Inflammatory macrophage (primary cell): ENCODE results near the gene APOBEC3B.
A peak's percentile ranks its signal among the peaks of the same experiment; 100 is the strongest.
"Not testable (repeated sequence)": the region's sequence is repeated elsewhere in the genome, so short reads cannot be mapped to it uniquely, and the experiment has no call there.

ENCODE experiments used
- DNase-seq, 2 donors: peaks; one replicate each; pipeline ENCODE4 v3.0.0-alpha.2; 2020 to 2022
- total RNA-seq, 18 experiments: gene quantifications; one replicate each; lab custom pipeline; 2026; ENCODE audit warnings: mixed read lengths in 6 of 18, inconsistent platforms in 2 of 18; lab: John Stamatoyannopoulos, UW

The APOBEC3B gene
- total RNA-seq = 0.63 to 11.6 (median 4.3) reads per million in 18 experiments

GRCh38 chr22:38981992-38982927 lies at the start of gene APOBEC3B:
Gene APOBEC3B, plus strand, starts transcription at chr22:38982347. Its CDS starts 107 bp downstream, at chr22:38982454.
- peak; percentile 97 for DNase-seq

DNA sequence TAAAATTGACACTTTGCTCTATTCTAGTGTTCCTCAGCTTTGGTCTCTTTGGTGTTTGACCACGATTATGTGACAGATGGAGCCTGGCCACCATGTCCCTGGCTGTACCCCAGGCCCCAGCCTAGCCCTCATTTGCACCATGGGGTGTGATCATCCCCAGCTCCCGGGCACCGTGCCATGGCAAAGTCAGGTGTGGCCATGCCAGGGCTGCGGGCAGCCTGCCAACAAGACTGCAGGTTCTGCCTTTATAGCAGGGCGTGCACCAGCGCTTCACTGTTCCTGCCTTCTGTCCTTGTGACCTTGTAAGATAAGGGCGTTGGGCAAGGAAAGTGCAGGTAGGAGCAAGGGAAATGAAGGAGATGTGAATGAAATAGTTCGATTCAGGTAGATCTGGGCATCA lies 47.1 kb upstream of the APOBEC3B start:
- no peak for DNase-seq

GRCh38 chr22:38935616-38936015 lies 46.5 kb upstream of the APOBEC3B start:
- DNase-seq = no peak

GRCh38 chr22:38936562-38936961 lies 45.6 kb upstream of the APOBEC3B start:
- DNase-seq = no peak

DNA sequence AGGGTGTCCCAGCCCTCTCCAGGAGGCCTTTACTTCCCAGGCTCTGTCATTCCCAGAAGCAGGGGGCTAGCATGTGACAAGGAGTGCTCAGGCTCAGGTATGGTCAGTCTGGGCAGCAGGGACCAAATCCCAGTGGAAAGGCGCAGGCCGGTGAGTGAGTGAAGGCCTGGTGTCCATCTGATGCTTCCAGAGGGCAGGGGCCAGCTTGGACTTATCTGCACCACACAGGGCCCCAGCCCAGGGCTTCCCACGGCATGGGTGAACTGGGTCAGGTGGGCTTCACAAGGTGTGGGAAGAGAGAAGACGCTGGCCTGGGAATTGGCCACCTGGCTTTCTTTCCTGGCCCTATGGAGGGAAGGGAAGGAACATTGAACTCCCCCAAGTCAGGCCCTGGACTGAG lies 45.1 kb upstream of the APOBEC3B start:
- no peak for DNase-seq

- no peak for DNase-seq
Measured at GRCh38 chr22:38937541-38937940, 44.6 kb upstream of the APOBEC3B start.

DNA sequence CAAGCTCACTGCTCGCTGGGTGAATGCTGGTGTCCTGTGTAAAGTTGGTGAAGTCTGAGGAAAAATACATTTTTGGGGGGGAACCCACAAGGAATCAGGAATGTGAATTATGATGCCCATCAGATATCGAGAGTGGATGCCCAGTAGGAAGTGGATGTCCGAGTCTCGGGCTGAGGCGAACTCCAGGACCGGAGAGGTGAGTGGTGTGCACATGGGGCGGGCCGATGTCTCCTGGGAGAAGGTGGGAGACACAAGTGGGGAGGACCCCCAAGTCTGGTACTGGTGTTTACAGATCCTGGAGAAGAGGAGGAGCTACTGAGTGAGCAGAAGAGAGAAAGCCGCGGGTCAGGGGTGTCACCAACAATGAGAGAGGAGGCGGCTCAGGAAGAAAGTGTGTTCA lies 43.9 kb upstream of the APOBEC3B start:
- DNase-seq = no peak

DNA sequence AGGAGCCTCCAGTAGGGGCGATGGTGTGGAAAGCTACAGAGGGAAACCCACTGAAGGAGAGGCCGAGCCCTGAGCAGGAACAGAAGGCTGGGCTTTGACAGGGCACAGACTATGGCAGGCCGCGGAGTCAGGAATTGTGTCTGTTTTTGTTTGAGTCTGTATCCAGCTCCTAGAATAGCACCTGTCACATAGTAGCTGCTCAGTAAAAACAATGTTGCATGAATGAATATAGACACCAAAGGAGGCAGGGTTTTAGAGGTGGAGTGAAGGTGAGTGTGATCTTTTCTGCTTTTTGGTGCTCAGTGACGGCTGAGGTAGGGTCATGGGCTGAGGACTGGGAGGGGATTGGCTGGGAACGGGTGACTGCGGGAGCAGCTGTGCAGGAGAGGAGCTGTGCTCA lies 43.2 kb upstream of the APOBEC3B start:
- no peak for DNase-seq

DNA sequence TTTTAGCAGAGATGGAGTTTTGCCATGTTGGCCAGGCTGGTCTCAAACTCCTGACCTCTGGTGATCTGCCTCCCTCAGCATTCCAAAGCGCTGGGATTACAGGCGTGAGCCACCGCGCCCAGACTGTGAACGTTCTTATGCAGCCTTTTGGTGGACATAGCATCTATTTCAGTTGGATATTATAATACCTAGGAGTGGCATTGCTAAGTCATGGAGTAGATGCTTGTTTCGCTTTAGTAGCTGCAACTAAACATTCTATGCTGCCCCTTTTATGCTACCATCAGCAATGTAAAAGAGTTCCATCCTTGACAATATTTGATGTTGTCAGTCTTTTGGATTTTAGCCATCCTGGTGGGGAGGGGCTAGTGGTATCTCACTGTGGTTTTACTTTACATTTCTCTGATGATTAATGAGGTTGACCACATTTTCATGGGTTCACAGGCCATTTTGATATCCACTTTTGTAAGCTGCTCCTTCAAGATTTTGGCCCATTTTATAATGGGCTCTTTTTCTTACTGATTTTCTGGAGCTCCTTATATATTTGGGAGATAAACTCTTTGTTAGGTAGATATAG lies 41.2 kb upstream of the APOBEC3B start:
- DNase-seq = no peak

- DNase-seq = peak; percentile 98
Measured at GRCh38 chr22:38941488-38941987, 40.6 kb upstream of the APOBEC3B start.

GRCh38 chr22:38942702-38943101 lies 39.4 kb upstream of the APOBEC3B start:
- DNase-seq = no peak

- peak; percentile 36 to 43 for DNase-seq
Measured at GRCh38 chr22:38943201-38943600, 38.9 kb upstream of the APOBEC3B start.

- no peak for DNase-seq
Measured at GRCh38 chr22:38943882-38944281, 38.3 kb upstream of the APOBEC3B start.

- no peak for DNase-seq
Measured at GRCh38 chr22:38944653-38945052, 37.5 kb upstream of the APOBEC3B start.

GRCh38 chr22:38945706-38946338 lies 36.3 kb upstream of the APOBEC3B start:
- DNase-seq = not testable (repeated sequence)

DNA sequence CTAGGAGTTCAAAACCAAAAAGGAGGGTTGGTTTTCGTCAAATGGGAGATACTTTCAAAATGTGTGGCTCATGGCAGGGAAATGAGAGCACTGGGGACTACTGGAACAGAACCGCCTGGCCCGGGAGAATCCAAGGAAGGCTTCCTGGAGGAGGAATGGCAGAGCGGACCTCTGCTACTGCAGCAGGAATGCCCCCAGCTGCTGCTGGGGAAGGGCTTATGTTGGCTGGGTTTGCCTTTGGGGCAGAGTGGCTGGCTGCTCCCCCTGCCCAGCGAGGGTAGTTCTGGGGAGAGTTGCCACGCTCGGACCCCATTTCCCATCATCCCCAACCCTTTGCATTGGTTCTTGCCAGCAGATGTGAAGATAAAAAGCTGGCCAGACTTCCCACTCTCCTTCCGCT lies 35.4 kb upstream of the APOBEC3B start:
- no peak for DNase-seq

DNA sequence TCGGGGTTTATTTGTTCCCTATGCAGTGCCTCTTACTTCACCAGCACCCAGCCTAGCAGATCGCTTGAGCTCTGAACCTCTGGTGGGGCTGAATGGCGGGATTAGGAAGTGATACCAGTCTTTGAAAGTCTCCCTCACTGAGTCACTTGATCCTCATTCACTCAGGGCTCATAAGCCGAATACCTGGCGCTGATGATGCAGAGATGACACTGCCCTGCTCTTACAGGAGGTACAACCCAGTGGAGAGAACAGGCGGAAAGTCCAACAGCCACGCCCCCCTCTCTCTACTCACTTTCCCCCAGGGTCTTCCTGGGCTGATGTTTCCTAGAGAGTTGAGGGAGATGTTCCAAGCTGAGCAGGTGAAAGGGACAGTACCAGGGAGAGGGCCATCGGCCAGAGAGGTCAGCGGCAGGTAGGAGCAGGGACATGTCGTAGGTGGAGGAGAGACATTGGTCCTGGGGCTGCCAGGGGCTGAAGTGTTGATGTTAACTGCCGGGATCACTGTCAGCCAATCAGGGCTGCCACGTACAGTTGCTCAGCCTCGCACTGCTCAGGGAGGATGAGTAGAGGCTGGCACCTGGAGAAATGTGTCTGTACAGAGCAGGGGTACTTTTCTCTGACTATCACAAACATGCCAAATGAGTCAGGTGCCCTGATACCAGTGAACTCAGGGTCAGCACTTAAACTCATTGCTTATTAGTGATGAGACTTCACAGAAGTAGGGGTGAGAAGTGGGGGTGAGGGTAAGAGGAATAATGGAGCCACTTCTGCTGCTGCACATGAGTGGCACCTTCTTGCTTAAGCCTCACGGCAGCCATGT lies 34.6 kb upstream of the APOBEC3B start:
- peak; percentile 68 to 71 for DNase-seq

- DNase-seq = no peak
Measured at GRCh38 chr22:38948181-38948940, 33.8 kb upstream of the APOBEC3B start.

- no peak for DNase-seq
Measured at GRCh38 chr22:38949889-38950405, 32.2 kb upstream of the APOBEC3B start.

- no peak for DNase-seq
Measured at GRCh38 chr22:38950527-38951295, 31.4 kb upstream of the APOBEC3B start.
